Activated T-helper 1 cell treated with Interleukin-2 at 50 U/mL for 16 hours (primary cell): ENCODE measurements around the gene SGCD.
"Not testable (repeated sequence)": the region's sequence is repeated elsewhere in the genome, so short reads cannot be mapped to it uniquely, and the experiment has no call there.

Experiments
- DNase-seq: peaks from one replicate; pipeline ENCODE4 v3.0.0-alpha.2; 2020; ENCODE audit warnings: low read depth

SGCD gene

DNA sequence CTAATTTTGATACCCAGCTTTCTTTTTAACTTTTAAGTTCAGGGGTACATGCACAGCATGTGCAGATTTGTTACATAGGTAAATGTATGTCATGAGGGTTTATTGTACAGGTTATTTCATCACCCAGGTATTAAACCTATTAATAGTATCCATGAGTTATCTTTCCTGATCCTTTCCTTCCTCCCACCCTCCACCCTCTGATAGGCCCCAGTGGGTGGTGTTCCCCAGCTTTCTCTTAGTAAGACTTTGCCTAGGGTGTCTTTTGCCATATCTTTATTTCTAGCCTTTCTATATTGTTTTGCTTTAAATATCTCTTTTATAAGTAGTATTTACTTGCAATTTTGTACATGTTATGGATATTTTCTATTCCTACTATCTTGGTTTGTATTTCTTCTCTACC lies 243.7 kb downstream of the SGCD start:
- no peak for DNase-seq

DNA sequence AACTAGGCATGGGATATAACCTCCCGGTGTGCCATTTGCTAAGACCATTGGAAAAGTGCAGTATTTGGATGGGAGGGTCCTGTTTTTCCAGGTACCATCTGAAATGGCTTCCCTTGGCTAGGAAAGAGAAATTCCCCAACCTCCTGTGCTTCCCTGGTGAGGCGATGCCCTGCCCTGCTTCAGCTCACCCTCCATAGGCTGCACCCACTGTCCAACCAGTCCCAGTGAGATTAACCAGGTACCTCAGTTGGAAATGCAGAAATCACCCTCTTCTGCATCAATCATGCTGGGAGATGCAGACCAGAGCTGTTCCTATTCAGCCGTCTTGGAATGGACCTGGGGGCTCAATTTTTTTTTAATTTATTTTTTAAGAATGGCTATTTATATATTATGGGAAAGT lies 254.8 kb downstream of the SGCD start:
- DNase-seq = no peak

DNA sequence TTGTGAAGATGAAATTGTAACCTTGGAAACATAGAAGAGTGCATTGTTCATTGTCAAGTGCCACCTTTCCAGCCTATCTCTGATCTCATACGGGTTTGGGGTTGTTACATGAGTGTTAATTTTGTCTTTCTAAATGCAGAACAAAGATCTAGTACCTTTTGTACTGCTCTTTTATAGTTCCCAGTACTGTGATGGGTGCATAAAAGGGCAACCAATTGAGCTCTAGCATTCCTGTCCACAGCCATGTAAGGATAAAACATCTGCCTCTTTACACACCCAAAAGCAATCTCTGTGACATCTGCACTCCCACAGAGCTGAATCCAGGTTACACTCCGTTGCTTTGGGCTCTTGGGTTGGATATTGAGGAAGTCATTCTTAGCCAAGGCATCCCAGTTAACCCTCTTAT lies 255.2 kb downstream of the SGCD start:
- DNase-seq = no peak

DNA sequence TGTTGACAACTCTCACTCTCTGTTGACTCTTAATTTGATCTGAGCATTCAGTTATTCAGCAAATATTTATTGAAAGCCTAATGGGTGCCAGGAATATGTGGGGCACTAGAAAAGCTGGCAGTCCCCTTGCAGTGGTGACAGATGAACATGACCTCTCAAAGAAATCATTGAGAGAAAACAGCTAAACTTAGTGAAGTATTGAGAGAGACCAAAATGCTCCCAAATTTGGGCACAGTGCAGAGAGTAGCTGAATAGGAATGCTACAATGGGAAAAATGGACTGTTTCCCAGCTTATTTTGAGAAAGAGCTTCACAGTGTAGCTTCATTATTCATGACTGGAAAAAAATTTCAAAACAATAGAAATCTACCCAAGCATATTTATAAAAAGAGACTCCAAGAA lies 257.9 kb downstream of the SGCD start:
- DNase-seq = no peak

DNA sequence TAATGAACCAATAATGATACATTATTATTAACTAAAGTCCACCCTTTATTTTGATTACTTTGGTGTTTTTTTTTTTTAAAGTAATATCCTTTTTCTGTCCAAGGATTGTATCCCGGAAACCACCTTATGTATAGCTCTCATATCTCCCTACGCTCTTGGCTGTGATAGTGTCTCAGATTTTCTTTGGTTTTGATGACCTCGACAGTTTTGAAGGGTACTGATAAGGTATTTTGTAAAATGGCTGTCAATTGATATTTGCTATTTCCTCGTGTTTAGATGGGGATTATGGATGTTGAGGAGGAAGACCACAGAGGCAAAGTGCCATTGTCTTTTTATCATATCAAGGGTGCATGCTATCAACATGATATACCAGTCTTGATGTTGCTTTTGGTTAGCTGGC lies 259.0 kb downstream of the SGCD start:
- no peak for DNase-seq

DNA sequence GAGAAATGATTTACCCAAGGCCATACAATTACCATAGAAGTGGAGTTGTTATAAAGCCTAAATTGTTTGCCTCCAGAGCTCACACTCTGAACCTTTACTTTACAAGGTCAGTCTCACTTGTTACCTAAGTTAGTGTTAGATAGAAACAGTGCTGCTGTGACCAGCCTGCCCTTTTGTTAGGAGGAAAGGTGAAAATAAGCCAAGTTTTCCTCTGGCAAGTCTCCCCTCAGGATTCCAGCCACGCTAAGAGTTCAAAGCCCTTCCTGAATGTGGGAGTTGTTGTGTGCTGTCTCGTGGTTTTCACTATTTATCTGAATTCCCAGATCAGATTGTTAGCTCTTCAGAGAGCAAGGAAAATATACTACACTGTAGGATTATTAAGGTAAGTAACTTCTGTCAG lies 260.0 kb downstream of the SGCD start:
- DNase-seq = no peak

DNA sequence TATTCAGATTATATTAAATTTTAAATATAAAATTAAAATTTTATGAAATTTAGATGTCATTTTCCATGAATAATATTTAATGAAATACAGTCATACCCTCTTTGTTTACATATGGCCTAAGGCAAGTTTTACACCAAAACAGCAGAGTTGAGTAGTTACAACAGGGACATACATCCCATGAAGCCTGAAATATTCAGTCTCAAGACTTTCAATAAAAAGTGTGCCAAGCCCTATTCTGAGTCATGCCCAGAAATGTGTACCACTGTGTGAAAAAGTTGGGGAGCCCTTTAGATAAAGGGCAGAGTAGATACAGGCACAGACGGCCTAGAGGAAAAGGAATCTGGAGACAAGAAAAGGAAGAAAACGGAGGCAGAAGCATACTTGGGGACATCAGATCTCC lies 261.3 kb downstream of the SGCD start:
- DNase-seq = no peak

DNA sequence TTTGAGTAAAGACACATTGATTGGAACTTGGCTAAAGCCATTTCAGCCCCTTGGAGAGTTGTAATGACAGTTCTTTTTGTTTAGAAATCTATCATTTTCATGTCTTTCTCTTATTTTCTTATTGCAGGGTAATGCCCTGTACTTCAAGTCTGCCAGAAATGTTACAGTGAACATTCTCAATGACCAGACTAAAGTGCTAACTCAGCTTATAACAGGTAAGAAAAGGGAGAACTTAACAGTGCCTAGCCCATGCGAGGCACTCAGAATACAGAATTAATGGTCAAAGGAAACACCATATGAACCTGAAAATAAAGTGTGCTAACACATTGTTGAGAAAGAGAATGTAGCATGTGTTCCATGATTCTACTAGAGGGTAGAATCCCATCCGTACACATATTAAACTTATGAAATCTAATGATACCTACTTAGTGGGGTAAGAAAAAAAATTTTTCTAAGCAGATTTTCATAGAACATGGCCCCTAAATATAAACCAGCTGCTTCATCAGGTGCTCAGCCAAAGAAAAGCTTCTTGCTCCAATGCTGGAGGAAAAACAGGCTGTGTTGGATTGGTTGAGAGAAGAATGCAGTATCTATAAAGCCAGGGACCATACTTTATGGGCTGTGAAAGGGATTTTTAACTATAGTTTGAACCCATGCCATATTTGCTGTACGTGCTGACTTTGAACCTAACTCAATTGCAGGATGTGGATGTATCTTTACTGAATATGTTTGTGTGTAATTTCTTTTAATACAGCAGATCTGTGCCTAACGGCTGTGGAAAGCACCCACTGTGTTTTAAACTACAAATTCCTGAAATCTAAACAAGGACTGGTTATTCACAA lies 262.4 kb downstream of the SGCD start:
- no peak for DNase-seq

DNA sequence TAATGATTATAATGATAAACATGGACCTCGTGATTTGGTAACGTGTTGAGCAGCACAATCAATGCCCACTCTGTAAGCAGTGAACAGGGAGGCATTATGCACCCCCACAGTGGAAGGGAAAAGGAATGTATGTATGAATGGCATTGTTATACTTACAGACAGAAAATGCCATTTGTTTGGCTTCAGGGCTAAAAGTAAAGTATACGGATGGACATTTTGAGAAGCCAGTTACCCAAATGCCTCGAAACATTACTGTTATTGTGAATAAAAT lies 262.9 kb downstream of the SGCD start:
- no peak for DNase-seq

DNA sequence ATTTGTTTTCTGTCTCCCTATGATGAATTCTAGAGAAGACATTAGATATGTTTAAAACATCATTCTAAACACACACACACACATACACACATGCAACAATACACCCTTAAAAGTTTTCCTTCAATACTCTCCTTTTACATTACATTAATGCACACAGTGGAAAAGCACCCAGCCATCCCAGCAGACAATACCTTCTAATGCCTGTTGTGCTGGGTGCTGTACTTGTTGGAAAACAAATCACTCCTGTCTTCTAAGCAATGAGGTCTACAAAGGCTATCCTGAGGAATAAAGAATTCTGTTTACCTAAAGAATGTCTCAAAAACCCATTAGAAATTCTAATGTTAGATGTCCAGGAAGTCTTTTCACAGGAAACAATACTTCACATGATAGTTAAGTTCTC lies 264.0 kb downstream of the SGCD start:
- DNase-seq = no peak

DNA sequence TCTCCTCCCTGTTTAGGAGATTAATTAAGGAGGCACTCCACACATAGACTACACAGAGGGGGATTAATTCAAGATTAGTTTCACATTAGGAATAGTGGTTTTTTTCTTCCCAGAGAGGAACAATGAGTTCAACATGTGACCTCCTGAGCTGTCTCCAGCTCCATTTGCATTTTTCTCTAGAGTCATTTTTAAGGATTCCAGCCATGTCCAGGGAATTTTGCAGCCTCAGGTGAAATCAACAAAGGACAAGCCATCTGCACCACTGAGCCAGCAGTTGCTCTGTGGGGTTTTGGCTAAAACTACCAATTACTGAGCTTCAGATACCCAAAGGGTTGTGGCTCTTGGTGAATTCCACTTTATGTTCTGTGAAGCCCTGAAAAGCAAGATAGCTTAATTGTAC lies 264.7 kb downstream of the SGCD start:
- DNase-seq = no peak

DNA sequence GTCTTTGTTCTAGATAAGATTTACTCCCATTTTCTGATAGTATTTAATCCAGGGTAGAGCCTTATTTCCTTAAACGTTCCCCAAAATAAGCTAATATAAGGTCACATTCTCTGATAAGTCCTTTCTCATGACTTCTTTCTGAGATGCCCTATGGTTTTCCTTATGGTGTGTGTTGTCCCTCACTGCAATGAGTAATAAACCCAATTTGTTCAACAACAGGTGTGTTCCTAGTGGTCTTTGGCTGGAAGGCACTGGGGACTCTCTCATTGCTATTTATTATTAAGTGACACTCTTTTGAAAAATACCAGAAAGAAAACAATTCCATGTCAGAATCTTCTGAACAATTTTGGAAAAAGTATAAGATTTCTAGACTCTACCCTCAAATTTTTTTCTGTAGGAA lies 266.6 kb downstream of the SGCD start:
- no peak for DNase-seq

DNA sequence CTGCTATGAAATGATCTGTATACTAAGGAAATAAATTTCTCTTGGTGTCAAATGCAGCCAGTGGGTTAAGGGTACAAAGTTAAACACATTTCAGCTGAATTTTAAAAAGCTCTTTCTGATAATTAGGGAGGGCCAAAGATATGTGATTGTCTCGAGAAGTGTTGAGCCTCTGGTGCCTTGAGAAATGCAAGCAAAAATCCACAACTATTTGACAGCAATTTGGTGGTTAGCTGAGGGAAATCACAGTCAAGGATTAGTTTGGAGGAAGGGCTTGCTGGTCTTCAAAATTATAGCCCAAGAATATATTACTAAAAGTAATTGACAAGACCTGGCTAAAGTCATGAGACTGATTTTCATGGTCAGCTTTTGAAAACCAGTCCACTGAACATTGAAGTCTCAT lies 267.4 kb downstream of the SGCD start:
- no peak for DNase-seq

DNA sequence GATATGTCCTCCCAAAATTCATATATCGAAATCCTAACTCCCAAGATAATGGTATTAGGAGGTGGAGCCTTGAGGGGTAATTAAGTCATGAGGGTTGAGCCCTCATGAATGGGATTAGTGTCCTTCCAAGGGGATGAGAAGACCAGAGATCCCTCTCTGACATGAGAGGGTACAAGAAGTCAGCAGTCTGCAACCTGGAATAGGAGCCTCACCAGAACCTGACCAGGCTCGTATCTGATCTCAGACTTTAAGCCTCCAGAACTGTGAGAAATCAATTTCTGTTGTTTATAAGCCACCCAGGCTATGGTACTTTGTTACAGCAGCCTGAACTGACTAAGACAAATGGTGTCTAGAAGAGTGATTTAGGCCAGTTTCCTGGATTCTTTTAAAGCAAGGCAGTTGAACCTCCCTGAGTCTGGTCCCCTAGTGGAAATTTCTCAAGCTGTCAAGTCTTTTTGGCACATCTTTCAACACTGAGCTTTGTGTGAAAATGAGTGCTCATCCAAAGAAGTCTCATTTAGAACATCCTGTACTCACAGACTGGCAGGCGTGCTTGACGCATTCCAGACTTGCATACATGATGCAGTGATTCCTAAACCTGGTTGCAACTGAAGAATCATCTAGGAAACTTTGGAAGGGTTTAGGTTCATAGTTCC lies 268.3 kb downstream of the SGCD start:
- no peak for DNase-seq

DNA sequence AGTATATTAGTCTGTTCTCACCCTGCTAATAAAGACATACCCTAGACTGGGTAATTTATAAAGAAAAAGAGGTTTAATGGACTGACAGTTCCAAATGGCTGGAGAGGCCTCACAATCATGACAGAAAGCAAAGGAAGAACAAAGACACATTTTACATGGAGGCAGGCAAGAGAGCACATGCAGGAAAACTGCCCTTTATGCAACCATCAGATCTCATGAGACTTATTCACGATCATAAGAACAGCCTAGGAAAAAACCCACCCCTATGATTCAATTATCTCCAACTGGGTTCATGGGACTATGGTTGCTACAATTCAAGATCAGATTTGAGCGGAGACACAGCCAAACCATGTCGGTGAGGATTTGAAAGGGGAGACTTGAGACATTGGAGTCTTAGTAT lies 270.3 kb downstream of the SGCD start:
- no peak for DNase-seq

DNA sequence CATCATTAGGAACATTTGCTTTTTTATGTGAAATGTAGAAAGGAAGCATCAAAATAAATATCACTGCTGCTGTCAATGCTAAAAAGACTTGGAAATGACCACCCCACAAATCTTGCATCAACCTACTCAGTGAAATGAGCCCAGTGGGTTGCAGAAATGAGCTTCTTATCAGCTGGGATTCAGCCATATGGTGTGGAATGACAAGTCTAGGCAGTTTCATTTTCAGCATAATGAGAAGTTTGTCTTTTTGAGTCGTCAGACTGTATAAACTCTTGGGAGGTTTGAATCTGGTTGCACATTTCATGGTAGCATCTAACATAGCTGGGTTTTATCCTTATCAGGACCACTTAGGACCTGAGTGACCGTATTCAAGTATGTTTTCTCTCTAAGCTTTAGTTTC lies 272.0 kb downstream of the SGCD start:
- DNase-seq = no peak

DNA sequence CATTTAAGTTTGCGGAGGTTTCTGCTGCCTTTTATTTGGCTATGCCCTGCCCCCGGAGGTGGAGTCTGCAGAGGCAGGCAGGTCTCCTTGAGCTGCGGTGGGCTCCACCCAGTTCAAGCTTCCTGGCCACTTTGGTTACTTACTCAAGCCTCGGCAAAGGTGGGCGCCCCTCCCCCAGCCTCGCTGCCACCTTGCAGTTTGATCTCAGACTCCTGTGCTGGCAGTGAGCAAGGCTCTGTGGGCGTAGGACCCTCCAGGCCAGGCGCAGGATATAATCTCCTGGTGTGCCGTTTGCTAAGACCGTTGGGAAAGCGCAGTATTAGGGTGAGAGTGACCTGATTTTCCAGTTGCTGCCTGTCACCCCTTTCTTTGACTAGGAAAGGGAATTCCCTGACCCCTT lies 283.6 kb downstream of the SGCD start:
- not testable (repeated sequence) for DNase-seq

DNA sequence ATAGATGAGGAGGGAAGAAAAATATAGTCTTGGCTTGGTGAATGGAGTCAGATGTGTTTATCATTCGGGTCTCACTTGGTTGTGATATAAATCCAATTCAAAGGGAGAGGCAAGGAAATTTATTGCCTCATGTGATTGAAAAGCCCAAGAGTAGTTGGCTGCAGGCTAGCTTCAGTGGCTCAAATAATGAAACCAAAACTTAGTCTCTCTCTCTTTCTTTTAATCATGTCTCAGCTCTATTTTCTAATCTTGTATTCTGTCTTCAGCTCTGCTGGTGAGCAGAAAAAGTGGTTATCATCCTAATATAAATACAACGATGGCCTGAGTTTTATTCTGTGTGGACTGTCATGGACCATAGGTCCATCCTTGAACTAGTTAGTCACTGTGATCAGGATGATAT lies 288.9 kb downstream of the SGCD start:
- no peak for DNase-seq

DNA sequence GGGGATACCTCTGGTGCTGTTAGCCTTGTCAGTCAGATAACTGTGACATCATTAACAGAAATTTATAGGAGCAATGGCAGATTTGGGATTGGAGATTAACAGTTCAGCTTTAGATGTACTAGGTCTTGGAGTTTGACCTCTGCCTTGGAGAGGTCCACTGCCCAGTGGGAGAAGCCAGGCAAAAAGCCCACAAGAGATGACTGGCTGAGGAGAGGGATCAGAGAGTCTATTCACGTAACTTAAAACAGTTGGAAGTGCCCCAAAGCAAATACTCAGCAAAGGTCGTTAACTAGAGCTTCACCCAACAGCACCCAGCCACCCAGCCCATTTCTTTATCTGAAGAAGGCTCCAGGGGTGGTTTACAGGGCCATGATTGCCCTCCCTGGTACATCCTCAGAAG lies 290.5 kb downstream of the SGCD start:
- no peak for DNase-seq

DNA sequence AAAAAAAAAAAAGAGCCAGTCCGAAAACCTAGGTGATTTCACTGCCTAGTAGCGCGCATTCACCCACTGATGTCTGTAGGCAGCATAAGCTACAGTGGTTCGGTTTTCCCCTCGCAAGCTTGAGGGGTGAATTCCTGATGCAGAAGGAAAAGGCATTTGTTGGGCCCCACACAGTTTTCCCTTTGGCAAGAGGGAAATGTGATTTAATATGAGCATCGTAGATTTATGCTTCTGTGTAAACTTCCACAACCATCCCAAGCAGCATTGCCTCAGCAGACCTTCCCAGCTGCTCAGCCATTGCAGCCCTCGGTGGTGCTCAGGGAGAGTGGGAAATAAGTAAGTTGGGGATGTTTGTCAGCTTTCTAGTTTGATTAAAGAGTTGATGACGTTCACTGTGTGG lies 291.6 kb downstream of the SGCD start:
- no peak for DNase-seq

DNA sequence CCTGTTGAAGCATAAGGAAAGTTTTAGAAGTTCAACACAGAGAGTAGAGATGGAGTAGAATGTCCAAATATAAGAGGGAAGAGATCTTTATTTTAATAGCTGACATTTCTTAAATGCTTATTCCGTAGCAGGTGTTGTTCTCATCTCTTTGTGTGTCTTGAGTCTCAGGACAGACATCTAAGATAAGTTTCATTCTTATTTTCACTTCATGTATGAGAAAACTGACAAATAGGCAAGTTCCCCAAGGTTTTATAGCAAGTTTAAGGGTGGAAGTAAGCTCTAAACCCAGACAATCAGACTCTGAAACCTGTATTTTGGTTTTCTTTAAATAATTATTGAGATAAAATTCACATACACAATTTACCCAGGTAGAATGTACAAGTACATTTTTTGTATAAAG lies 294.8 kb downstream of the SGCD start:
- DNase-seq = no peak

DNA sequence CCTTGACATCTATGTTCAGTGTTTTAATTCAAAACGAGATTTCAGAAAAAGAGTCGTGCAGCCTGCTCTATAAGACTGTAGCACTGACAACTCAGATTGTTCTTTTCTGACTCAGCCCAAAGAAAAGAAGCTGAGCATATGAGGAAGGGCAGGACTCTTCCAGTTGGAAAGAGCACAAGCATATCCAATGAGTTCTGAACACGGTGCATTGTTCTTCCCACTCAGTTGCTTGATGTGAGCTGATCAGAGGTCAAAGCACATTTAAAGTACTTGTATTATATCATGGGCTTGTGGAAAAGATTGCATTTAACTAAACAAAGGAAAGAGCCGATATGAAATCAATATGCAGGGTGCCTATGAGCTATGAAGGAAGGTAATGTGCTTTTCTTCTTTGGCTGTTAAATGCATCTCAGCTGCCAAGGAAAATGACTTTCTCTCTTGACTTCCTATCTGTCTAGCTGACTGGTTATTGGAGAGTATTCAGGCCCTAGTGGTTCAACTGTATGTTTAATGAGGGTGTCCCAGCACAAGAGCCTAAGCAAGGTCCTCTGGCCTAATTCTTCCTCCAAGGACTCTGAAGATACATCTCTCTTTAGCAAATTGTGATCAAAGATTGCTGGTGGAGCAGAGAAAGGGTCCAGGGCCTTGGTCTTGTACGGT lies 296.5 kb downstream of the SGCD start:
- no peak for DNase-seq

DNA sequence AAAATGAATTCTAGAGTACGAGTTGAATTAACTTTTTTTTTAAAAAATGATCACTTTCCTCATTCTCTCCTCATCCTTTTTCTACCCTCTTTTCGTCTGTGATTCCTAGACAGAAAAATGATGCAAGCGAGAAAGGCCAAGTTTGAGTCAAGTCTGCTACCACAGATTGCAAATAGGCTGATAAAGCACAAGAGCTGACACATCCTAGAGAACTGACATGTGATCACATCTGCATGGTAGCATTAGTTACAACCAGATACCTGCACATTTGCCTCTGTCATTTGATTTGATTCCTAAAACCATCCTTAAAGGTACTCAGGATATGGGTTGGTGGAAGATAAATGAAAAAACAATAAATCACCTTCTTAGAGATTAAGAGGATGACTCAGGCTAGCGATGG lies 297.7 kb downstream of the SGCD start:
- no peak for DNase-seq

DNA sequence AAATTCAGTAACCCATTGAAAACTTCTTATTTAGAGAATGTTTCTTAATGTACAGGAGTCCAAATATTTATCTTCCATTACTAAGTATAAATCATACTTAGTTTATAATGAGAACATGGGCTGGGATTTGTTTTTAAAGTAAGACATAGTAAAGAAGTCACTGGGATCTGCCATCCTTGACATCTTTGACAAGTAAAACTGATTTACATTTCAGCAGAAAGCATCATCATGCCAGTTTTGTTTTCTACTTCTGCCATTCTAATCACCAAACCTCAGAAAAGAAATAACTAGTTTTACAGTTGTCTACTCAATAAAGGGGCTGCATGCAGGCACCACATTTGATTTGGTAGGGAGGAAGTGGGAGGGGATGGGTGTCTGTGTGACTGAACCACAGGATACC lies 301.5 kb downstream of the SGCD start:
- DNase-seq = no peak
